WI38 (cell line): Measurements from ENCODE around the gene PITPNM1.

ENCODE experiments used
- H3K4me3 ChIP-seq: 2 replicates; pipeline ENCODE4 v1.5.1; 2011; ENCODE audit warnings: low read depth, mild to moderate bottlenecking, control low read depth, low read length
- TF ChIP-seq, protein P1 (sequence below): IDR thresholded peaks from 2 replicates; pipeline ENCODE4 v1.5.1; 2012; ENCODE audit warnings: low read depth, mild to moderate bottlenecking, control low read depth, low read length

PITPNM1 gene

DNA sequence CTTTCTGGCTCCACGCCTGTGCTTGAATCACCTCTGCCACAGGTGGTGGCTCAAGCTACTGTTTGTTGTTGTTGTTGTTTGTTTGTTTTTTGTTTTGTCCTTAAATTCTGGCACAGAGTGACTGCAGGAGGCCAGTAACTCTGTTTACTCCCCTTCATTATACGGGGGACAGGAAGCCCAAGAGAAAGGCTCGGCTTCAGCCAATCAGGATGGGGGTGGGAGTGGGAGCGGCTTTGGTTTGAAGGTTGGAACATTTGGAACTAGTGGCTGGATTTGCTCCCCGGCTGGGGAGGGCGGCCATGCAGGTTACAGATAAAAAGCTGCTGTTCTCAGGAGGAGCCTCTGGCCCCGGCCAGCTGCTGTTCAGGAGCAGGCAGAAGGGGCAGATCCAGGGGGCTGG lies 37.8 kb upstream of the PITPNM1 start:
- H3K4me3 ChIP-seq: no peak overlapping the region
- TF ChIP-seq, protein P1, sequence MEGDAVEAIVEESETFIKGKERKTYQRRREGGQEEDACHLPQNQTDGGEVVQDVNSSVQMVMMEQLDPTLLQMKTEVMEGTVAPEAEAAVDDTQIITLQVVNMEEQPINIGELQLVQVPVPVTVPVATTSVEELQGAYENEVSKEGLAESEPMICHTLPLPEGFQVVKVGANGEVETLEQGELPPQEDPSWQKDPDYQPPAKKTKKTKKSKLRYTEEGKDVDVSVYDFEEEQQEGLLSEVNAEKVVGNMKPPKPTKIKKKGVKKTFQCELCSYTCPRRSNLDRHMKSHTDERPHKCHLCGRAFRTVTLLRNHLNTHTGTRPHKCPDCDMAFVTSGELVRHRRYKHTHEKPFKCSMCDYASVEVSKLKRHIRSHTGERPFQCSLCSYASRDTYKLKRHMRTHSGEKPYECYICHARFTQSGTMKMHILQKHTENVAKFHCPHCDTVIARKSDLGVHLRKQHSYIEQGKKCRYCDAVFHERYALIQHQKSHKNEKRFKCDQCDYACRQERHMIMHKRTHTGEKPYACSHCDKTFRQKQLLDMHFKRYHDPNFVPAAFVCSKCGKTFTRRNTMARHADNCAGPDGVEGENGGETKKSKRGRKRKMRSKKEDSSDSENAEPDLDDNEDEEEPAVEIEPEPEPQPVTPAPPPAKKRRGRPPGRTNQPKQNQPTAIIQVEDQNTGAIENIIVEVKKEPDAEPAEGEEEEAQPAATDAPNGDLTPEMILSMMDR: no peak

DNA sequence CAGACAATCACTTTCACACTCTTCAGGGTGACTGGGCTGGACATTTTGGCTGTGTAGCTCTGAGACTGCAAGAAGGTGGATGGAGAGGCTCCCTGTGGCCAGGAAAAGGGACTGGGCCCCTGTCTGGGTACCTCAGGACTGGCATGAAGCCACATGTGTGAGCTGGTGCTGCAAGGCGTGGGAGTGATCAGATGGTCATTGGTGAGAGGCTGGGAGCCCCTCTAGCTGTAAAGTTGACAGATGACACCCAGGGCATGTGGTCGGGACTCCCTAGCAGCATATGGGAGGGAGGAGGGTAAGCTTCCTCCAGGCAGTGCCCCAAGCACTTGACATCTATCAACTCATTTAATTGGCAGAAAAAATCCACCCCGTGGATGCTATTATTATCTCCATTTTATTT lies 37.0 kb upstream of the PITPNM1 start:
- TF ChIP-seq, protein P1: no peak

GRCh38 chr11:67541198-67541597 lies 36.0 kb upstream of the PITPNM1 start:
- no peak overlapping the region for H3K4me3 ChIP-seq
- TF ChIP-seq, protein P1: no peak

More for the DNA sequence above, 37.0 kb upstream of the PITPNM1 start:
- no peak overlapping the region for H3K4me3 ChIP-seq

DNA sequence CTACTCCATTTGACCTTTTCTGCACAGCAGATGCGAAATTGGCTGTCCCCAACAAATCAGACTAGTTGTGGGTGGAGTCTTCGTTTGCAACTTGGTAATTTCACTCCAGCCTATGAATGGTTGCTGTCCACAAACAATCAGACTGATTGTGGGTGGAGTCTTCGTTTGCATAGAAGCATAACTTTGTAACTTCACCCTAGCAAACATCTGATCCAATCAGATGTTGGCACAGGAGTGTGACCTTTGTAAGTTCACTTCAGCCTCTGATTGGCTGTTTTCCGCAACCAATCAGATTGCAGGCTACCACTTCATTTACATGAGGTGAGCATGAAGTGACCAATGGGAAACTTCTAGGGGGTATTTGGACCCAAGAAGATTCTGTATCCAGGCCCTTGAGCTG lies 34.4 kb upstream of the PITPNM1 start:
- TF ChIP-seq, protein P1: no peak
- no peak overlapping the region for H3K4me3 ChIP-seq

- no peak overlapping the region for H3K4me3 ChIP-seq
- TF ChIP-seq, protein P1: no peak
These were observed 33.8 kb upstream of the PITPNM1 start for GRCh38 chr11:67538823-67539505.

GRCh38 chr11:67538306-67538705 lies 33.1 kb upstream of the PITPNM1 start:
- no peak overlapping the region for H3K4me3 ChIP-seq
- TF ChIP-seq, protein P1: no peak

DNA sequence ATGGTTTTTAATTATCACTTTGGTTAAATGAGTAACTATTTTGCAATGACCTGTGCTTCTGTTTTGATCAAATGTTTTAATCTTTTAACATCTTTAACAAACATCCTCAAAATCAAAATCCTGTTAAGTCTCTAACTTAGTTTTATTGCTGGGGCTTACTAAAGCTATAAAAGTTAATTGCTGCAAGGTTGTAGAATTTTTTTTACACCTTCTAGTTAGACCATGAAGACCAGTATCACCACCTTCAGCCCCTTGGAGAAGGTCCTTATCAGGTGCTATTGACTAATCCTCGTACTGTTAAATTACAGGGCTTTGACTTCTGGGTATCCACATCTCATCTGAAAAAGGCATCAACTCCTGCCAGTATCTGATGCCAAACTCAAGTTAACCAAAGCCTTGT lies 30.4 kb upstream of the PITPNM1 start:
- H3K4me3 ChIP-seq: no peak overlapping the region
- TF ChIP-seq, protein P1: no peak
